CD4-positive, CD25-positive, alpha-beta regulatory T cell (primary cell): ENCODE data around the gene NCOA1. TPM values are rescaled to one million over a fixed set of nuclear protein-coding genes. Genes with fewer than 3 reads are reported as not detected.

ENCODE experiments used
- ATAC-seq, 2 donors: fragments of 150-1000 bp; cut with Tn5 transposase; one replicate each; pipeline ENCODE4 v1.10.0; 2021; ENCODE audit warnings: low read depth in 2 of 2, moderate number of reproducible peaks in 2 of 2, moderate library complexity in 1 of 2
- DNase-seq, 3 donors: peaks; one replicate each; pipeline versions ENCODE4 v3.0.0 to v3.0.0-alpha.2; 2012 to 2022; ENCODE audit warnings: mixed read lengths in 1 of 3
- H3K27ac ChIP-seq: one replicate; pipeline ENCODE4 v1.7.0; 2013; ENCODE audit warnings: mild to moderate bottlenecking, low read length; ENCODE audit not compliant: insufficient read depth, poor library complexity, severe bottlenecking
- H3K27me3 ChIP-seq: one replicate; pipeline ENCODE4 v1.7.0; 2013; ENCODE audit warnings: low read length; ENCODE audit not compliant: control insufficient read depth, insufficient read depth
- H3K36me3 ChIP-seq: one replicate; pipeline ENCODE4 v1.7.0; 2013; ENCODE audit warnings: mild to moderate bottlenecking, low read length, moderate library complexity; ENCODE audit not compliant: control insufficient read depth, insufficient read depth
- H3K4me1 ChIP-seq: 2 replicates; pipeline ENCODE4 v1.7.0; 2013; ENCODE audit warnings: mild to moderate bottlenecking, low read length; ENCODE audit not compliant: insufficient read depth, control insufficient read depth, poor library complexity, severe bottlenecking
- H3K4me3 ChIP-seq: one replicate; pipeline ENCODE4 v1.7.0; 2013; ENCODE audit warnings: low read depth, mild to moderate bottlenecking, low read length, moderate library complexity
- H3K9me3 ChIP-seq, 2 experiments: 1 replicate in 1 of 2; 2 replicates in 1 of 2; pipeline ENCODE4 v1.7.0; 2013; ENCODE audit warnings: low read length in 2 of 2, mild to moderate bottlenecking in 1 of 2, moderate library complexity in 1 of 2; ENCODE audit not compliant: control insufficient read depth in 2 of 2
- H3K27ac Mint-ChIP-seq, 3 donors: one replicate each; pipeline ENCODE4 v1.8.0; 2020 to 2022; ENCODE audit warnings: mild to moderate bottlenecking in 3 of 3, mixed read lengths in 3 of 3, moderate library complexity in 2 of 3
- H3K27me3 Mint-ChIP-seq: one replicate; pipeline ENCODE4 v1.8.0; 2022; ENCODE audit warnings: mild to moderate bottlenecking, mixed read lengths
- H3K36me3 Mint-ChIP-seq: one replicate; pipeline ENCODE4 v1.8.0; 2020; ENCODE audit warnings: mixed read lengths
- H3K4me1 Mint-ChIP-seq, 4 donors: one replicate each; pipeline ENCODE4 v1.8.0; 2020 to 2022; ENCODE audit warnings: mixed read lengths in 4 of 4, mild to moderate bottlenecking in 1 of 4
- H3K4me3 Mint-ChIP-seq, 4 donors: one replicate each; pipeline ENCODE4 v1.8.0; 2020 to 2022; ENCODE audit warnings: mild to moderate bottlenecking in 4 of 4, mixed read lengths in 4 of 4, moderate library complexity in 3 of 4
- H3K9me3 Mint-ChIP-seq, 7 donors: one replicate each; pipeline ENCODE4 v1.8.0; 2020 to 2022; ENCODE audit warnings: mixed read lengths in 7 of 7, mild to moderate bottlenecking in 3 of 7, moderate library complexity in 2 of 7
- polyA plus RNA-seq, 4 donors: library from polyadenylated mRNA; unstranded; fragments of 300-500 nt; fragmentation: Illumina TruSeq; gene quantifications; one replicate each; pipeline ENCODE4 v1.2.3, GENCODE V29; 2021
- total RNA-seq: library from RNA; stranded (reverse); gene quantifications from one replicate; pipeline ENCODE4 v1.2.3, GENCODE V29; 2022

Gene NCOA1
- total and polyA plus RNA-seq, 5 donors from 2014 or later = 9.0 to 53.6 (median 15.2) TPM

GRCh38 chr2:24515831-24516230, 24.8 kb downstream of the NCOA1 start:
- no peaks in the 10 kb centered on the region for H3K9me3 ChIP-seq
- H3K36me3 Mint-ChIP-seq = peaks cover 4% of the 10 kb centered on the region
- H3K9me3 Mint-ChIP-seq = peaks cover 0 to 2% (median 0%) of the 10 kb centered on the region in 7 donors
- H3K27ac ChIP-seq = no peak overlapping the region
- ATAC-seq = no peak
- no peak overlapping the region for H3K4me3 ChIP-seq
- no peaks in the 10 kb centered on the region for H3K27me3 Mint-ChIP-seq
- no peak overlapping the region for H3K4me3 Mint-ChIP-seq
- no peak for DNase-seq
- no peaks in the 10 kb centered on the region for H3K27me3 ChIP-seq
- no peaks in the 10 kb centered on the region for H3K36me3 ChIP-seq
- peaks cover 14% of the 10 kb centered on the region for H3K4me1 ChIP-seq
- peaks cover 52 to 78% (median 60%) of the 10 kb centered on the region in 4 donors for H3K4me1 Mint-ChIP-seq
- H3K27ac Mint-ChIP-seq = no peak overlapping the region

GRCh38 chr2:24517247-24517646, 26.2 kb downstream of the NCOA1 start:
- ATAC-seq (no peak), DNase-seq (no peak)
- Histone ChIP-seq H3K27me3 (no peaks in the 10 kb centered on the region), H3K36me3 (no peaks in the 10 kb centered on the region), H3K4me3 (no peak overlapping the region), H3K4me1 (peaks cover 19% of the 10 kb centered on the region), H3K27ac (no peak overlapping the region), H3K9me3 (no peaks in the 10 kb centered on the region)
- Mint-ChIP-seq H3K27me3 (no peaks in the 10 kb centered on the region), H3K9me3 (peaks cover 0 to 2% (median 0%) of the 10 kb centered on the region in 7 donors), H3K4me3 (peak overlapping the region in 1 of 4 donors; percentile 28), H3K36me3 (peaks cover 4% of the 10 kb centered on the region), H3K4me1 (peaks cover 48 to 78% (median 59%) of the 10 kb centered on the region in 4 donors), H3K27ac (peak overlapping the region in 1 of 3 donors; percentile 75)

DNA sequence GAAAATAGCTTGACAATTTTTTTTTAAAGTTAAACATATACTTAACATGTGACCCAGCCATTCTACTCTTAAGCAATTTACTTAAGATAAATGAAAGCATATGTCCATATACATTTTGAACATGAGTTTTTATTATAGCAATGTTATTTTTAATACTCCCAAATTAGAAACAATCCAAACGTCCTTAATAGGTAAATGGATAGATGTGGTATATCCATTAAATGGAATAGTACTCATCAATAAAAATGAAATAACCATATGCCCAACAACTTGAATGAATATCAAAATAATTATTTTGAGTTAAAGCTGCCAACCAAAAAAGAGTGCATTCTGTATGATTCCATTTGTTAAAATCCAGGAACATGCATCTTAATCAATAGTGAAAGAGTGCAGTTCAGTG, 29.1 kb downstream of the NCOA1 start:
- Histone ChIP-seq H3K27ac (no peak overlapping the region), H3K4me3 (no peak overlapping the region), H3K4me1 (peaks cover 13% of the 10 kb centered on the region), H3K36me3 (peaks cover 3% of the 10 kb centered on the region), H3K9me3 (no peaks in the 10 kb centered on the region), H3K27me3 (no peaks in the 10 kb centered on the region)
- no peak for DNase-seq
- Mint-ChIP-seq H3K27me3 (no peaks in the 10 kb centered on the region), H3K9me3 (peaks cover 0 to 3% (median 0%) of the 10 kb centered on the region in 7 donors), H3K27ac (peak overlapping the region in 1 of 3 donors; percentile 77), H3K36me3 (peaks cover 10% of the 10 kb centered on the region), H3K4me1 (peaks cover 40 to 61% (median 53%) of the 10 kb centered on the region in 4 donors), H3K4me3 (peak overlapping the region in 3 of 4 donors; percentile 8 to 27 (median 18))
- ATAC-seq = no peak

GRCh38 chr2:24521162-24521857, 30.3 kb downstream of the NCOA1 start:
- Mint-ChIP-seq H3K4me3 (peak overlapping the region in 3 of 4 donors; percentile 9 to 32 (median 18)), H3K9me3 (peaks cover 0 to 3% (median 0%) of the 10 kb centered on the region in 7 donors), H3K36me3 (peaks cover 10% of the 10 kb centered on the region), H3K27ac (peak overlapping the region in 2 of 3 donors; percentile 2 to 77), H3K4me1 (peaks cover 41 to 60% (median 55%) of the 10 kb centered on the region in 4 donors), H3K27me3 (no peaks in the 10 kb centered on the region)
- H3K9me3 ChIP-seq = no peaks in the 10 kb centered on the region
- no peak for ATAC-seq
- H3K4me3 ChIP-seq = peak overlapping the region; percentile 39
- H3K4me1 ChIP-seq = peaks cover 13% of the 10 kb centered on the region
- peaks cover 3% of the 10 kb centered on the region for H3K36me3 ChIP-seq
- peak in 1 of 3 donors; percentile 43 for DNase-seq
- H3K27me3 ChIP-seq = no peaks in the 10 kb centered on the region
- H3K27ac ChIP-seq = no peak overlapping the region

DNA sequence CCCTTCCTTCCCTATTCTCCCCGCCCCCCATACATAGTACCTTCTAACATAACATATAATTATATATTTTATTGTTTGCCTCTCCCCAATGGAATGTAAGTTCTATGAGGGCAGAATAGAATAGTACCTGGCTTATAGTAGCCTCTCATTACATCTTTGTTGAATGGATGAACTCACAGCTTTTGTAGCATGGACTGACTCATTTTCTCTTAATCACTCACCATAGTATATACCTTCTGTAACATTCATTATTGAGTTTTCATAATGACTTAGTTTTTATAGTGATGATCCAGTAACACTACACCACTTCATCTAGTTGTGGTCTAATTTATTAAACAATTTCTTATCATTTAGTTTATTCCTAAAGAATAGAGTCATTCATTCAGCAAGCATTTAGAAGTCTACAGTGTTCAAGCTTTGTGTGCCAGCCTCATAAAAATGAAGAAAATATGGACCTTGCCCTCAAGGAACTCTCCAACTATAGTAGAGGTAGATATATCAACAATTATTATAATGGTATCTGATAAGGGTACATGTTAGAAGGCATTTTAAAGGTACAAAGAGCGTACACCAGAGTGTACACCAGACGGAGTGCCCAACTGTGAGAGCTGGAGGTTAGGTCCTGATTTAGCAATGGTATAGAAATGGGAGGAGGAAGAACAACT, 31.1 kb downstream of the NCOA1 start:
- Histone ChIP-seq H3K36me3 (peaks cover 3% of the 10 kb centered on the region), H3K9me3 (no peaks in the 10 kb centered on the region), H3K4me1 (peaks cover 13% of the 10 kb centered on the region), H3K27me3 (no peaks in the 10 kb centered on the region), H3K4me3 (no peak overlapping the region), H3K27ac (no peak overlapping the region)
- Mint-ChIP-seq H3K4me3 (no peak overlapping the region), H3K4me1 (peaks cover 40 to 59% (median 54%) of the 10 kb centered on the region in 4 donors), H3K27ac (peak overlapping the region in 2 of 3 donors; percentile 57 to 77), H3K36me3 (peaks cover 11% of the 10 kb centered on the region), H3K9me3 (peaks cover 0 to 3% (median 0%) of the 10 kb centered on the region in 7 donors), H3K27me3 (no peaks in the 10 kb centered on the region)
- DNase-seq (no peak), ATAC-seq (no peak)

DNA sequence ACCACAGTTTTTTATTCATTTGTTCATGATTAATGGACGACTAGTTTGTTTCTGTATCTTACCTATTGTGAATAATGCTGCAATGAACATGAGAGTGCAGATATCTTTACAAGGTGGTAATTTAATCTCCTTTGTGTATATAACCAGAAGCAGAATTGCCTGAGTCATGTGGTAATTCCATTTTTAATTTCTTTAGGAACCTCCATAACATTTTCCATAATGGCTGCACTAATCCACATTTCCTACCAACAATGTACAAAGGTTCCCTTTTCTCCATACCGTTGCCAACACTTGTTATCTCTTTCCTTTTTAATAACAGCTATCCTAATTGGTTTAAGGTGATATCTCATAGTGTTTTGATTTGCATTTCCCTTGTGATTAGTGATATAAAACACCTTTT, 36.5 kb downstream of the NCOA1 start:
- DNase-seq = no peak
- H3K9me3 ChIP-seq = peaks cover 9 to 18% of the 10 kb centered on the region in 2 experiments
- no peaks in the 10 kb centered on the region for H3K27me3 ChIP-seq
- Mint-ChIP-seq H3K27ac (no peak overlapping the region), H3K27me3 (no peaks in the 10 kb centered on the region), H3K4me1 (peaks cover 15 to 33% (median 26%) of the 10 kb centered on the region in 4 donors), H3K4me3 (no peak overlapping the region), H3K9me3 (peaks cover 0 to 32% (median 5%) of the 10 kb centered on the region in 7 donors), H3K36me3 (peaks cover 23% of the 10 kb centered on the region)
- peaks cover 3% of the 10 kb centered on the region for H3K36me3 ChIP-seq
- no peak for ATAC-seq
- H3K4me3 ChIP-seq = no peak overlapping the region
- H3K4me1 ChIP-seq = no peaks in the 10 kb centered on the region
- no peak overlapping the region for H3K27ac ChIP-seq

GRCh38 chr2:24530796-24531195, 39.7 kb downstream of the NCOA1 start:
- Histone ChIP-seq H3K27ac (no peak overlapping the region), H3K4me3 (no peak overlapping the region), H3K4me1 (no peaks in the 10 kb centered on the region), H3K27me3 (no peaks in the 10 kb centered on the region), H3K9me3 (peaks cover 9 to 18% of the 10 kb centered on the region in 2 experiments), H3K36me3 (no peaks in the 10 kb centered on the region)
- Mint-ChIP-seq H3K9me3 (peaks cover 0 to 44% (median 8%) of the 10 kb centered on the region in 7 donors), H3K36me3 (peaks cover 22% of the 10 kb centered on the region), H3K27me3 (no peaks in the 10 kb centered on the region), H3K4me1 (peaks cover 27 to 52% (median 31%) of the 10 kb centered on the region in 4 donors), H3K4me3 (no peak overlapping the region), H3K27ac (no peak overlapping the region)
- no peak for ATAC-seq
- no peak for DNase-seq
